Stimulated activated CD4-positive, alpha-beta T cell treated with anti-CD3 and anti-CD28 coated beads, Interleukin-1b, Interleukin-23, amount 100 ng/mL, for 1 hour (primary cell): ENCODE data around the gene FAM114A2.
"Not testable (repeated sequence)": the region's sequence is repeated elsewhere in the genome, so short reads cannot be mapped to it uniquely, and the experiment has no call there.

Experiments used
- DNase-seq, 2 donors: peaks; one replicate each; pipeline ENCODE4 v3.0.0-alpha.2; 2020; ENCODE audit warnings: low read depth in 2 of 2

Gene FAM114A2

GRCh38 chr5:154038707-154039457, at the start of gene FAM114A2, which contains the start of gene MFAP3:
Gene FAM114A2 (minus strand): TSS chr5:154038910. CDS start chr5:154034953, 3,957 bp downstream.
Gene MFAP3 (plus strand): TSS chr5:154038967. CDS start chr5:154049723, 10,756 bp downstream.
- DNase-seq: peak; percentile 60 to 65

- no peak for DNase-seq
Observed at GRCh38 chr5:154087260-154087659, 48.5 kb upstream of the FAM114A2 start.

GRCh38 chr5:154086641-154087040, 47.9 kb upstream of the FAM114A2 start:
- DNase-seq: no peak

GRCh38 chr5:154086146-154086545, 47.4 kb upstream of the FAM114A2 start:
- DNase-seq: no peak

GRCh38 chr5:154084062-154084639, 45.4 kb upstream of the FAM114A2 start:
- no peak for DNase-seq

- no peak for DNase-seq
Observed at GRCh38 chr5:154081246-154081645, 42.5 kb upstream of the FAM114A2 start.

GRCh38 chr5:154078272-154078671, 39.6 kb upstream of the FAM114A2 start:
- no peak for DNase-seq

GRCh38 chr5:154077696-154078095, 39.0 kb upstream of the FAM114A2 start:
- no peak for DNase-seq

- DNase-seq: no peak
Observed at GRCh38 chr5:154076240-154076922, 37.7 kb upstream of the FAM114A2 start.

GRCh38 chr5:154072414-154073171, 33.9 kb upstream of the FAM114A2 start:
- DNase-seq: peak; percentile 57 to 81

- DNase-seq: no peak
Observed at GRCh38 chr5:154071799-154072413, 33.2 kb upstream of the FAM114A2 start.

GRCh38 chr5:154069854-154070253, 31.1 kb upstream of the FAM114A2 start:
- not testable (repeated sequence) for DNase-seq

- no peak for DNase-seq
Observed at GRCh38 chr5:154065971-154066370, 27.3 kb upstream of the FAM114A2 start.

- no peak for DNase-seq
Observed at GRCh38 chr5:154063372-154063771, 24.7 kb upstream of the FAM114A2 start.

GRCh38 chr5:154060606-154061005, 21.9 kb upstream of the FAM114A2 start:
- no peak for DNase-seq

GRCh38 chr5:154059583-154059982, 20.9 kb upstream of the FAM114A2 start:
- DNase-seq: no peak

- DNase-seq: no peak
Observed at GRCh38 chr5:154059039-154059430, 20.3 kb upstream of the FAM114A2 start.

GRCh38 chr5:154058055-154059038, 19.6 kb upstream of the FAM114A2 start:
- no peak for DNase-seq

GRCh38 chr5:154055201-154055600, 16.5 kb upstream of the FAM114A2 start:
- no peak for DNase-seq

- no peak for DNase-seq
Observed at GRCh38 chr5:154053468-154053867, 14.8 kb upstream of the FAM114A2 start.
